ENCODE measurements around the gene ATP2B1.

DNA sequence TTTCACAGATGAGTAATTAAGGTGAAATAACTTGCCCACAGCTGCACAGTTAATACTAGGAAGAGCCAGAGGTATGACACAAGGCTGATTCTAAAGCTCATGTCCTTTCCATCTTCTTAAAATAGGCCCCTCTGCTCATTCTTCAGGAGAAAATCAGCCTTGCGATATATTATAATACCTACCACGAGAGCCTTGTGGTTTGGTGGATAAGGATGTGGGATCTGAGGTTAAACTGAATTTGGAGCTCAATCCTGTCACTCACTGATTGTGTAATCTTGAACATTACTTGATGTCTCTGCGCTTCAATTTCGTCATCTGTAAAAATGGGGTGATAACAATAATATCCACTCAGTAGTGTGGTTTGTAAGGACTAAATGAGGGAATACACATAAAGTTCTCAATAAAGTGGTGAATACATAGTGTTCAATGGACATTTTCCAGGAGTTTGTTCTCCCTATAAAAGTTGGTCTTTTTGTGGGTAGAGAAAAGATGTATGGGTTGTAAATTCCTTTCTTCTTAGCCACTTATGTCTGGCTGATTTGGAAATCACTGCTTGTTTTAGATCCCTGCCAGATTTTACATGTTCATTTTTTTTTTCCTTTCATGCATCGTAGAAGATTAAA lies 25.1 kb upstream of the ATP2B1 start:
- TF ChIP-seq POLR2A (IDR thresholded peaks at IDR 0.05) = no peak
- no peak for TF ChIP-seq EP300 (IDR thresholded peaks at IDR 0.05)
- TF ChIP-seq, protein P1, sequence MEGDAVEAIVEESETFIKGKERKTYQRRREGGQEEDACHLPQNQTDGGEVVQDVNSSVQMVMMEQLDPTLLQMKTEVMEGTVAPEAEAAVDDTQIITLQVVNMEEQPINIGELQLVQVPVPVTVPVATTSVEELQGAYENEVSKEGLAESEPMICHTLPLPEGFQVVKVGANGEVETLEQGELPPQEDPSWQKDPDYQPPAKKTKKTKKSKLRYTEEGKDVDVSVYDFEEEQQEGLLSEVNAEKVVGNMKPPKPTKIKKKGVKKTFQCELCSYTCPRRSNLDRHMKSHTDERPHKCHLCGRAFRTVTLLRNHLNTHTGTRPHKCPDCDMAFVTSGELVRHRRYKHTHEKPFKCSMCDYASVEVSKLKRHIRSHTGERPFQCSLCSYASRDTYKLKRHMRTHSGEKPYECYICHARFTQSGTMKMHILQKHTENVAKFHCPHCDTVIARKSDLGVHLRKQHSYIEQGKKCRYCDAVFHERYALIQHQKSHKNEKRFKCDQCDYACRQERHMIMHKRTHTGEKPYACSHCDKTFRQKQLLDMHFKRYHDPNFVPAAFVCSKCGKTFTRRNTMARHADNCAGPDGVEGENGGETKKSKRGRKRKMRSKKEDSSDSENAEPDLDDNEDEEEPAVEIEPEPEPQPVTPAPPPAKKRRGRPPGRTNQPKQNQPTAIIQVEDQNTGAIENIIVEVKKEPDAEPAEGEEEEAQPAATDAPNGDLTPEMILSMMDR (IDR thresholded peaks at IDR 0.05) = no peak
- no peak for TF ChIP-seq POLR2AphosphoS5 (IDR thresholded peaks at IDR 0.05)
